ENCODE measurements around the gene BTBD9. TPM values are rescaled to one million over a fixed set of nuclear protein-coding genes. Genes with fewer than 3 reads are reported as not detected.

The BTBD9 gene
- total and polyA plus RNA-seq, 2 experiments from 2014 or later = 10.0 to 13.7 TPM

DNA sequence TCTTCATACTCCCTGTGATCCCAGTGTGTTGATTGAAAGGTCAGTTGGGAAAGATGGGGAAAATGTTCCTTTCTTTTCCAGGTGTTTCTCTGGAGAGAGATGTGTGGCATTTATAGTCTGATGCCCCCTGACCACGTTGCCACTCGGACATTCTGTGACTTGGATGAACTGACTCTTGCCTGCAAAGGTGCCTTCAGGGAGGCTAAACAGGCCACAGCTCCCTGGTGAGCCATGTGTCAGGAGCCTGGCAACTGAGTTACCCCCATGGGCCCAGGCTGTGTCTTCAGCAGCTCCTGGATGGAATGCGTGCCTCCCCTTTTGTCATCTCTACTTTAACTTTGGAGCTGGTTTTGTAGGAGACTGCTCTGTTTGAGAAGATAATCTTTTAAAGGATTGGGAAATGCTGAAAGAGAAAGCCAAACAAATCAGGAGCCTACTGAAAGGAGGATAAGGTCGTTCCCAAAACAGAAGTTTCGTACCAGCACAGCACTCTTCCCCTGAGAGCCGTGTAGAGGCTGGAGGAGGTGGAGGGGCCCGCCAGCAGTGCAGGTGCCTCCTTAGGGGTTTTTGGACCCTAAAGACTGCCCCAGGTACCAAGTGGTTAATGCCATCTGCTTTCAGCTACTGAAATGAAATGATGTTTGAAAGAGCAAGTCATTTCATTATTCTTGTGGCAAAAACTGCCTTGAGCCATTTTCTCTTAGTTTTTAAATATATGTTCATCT is 497.4 kb downstream of the BTBD9 start:
- H3F3A ChIP-seq (ENCODE audit: insufficient read depth) = 0 out of 2 replicates have a peak, but pooled peaks cover 4% of the 10 kb centered on the region
- in situ Hi-C loops (cut with MboI) = no loop called here
- H3K36me3 ChIP-seq (ENCODE audit: low read depth) = 0 out of 2 replicates have a peak, but pooled peaks cover 7% of the 10 kb centered on the region
- no peak for TF ChIP-seq EZH2 (IDR thresholded peaks at IDR 0.05; ENCODE audit: insufficient read depth, poor library complexity, severe bottlenecking)
- no peak for TF ChIP-seq EZH2phosphoT487 (IDR thresholded peaks at IDR 0.05; ENCODE audit: insufficient read depth, low read depth)
- H3K27ac ChIP-seq = no peak overlapping the region
- peaks cover 30% of the 10 kb centered on the region; the same call in 1 of the 2 replicates for H4K20me1 ChIP-seq (ENCODE audit: insufficient read depth)
- no peak overlapping the region for H3K9ac ChIP-seq
- no peak overlapping the region for H2AFZ ChIP-seq
- DNase-seq = no peak
- no peaks in the 10 kb centered on the region for H3K27me3 ChIP-seq (replicated peaks; ENCODE audit: insufficient read depth)
- H3K79me2 ChIP-seq (ENCODE audit: insufficient read depth) = peaks cover 74% of the 10 kb centered on the region
- no peaks in the 10 kb centered on the region for H3K9me2 ChIP-seq (ENCODE audit: insufficient read depth)
- no peaks in the 10 kb centered on the region for H3K9me3 ChIP-seq (ENCODE audit: low read depth)
- H3K4me3 ChIP-seq = no peak overlapping the region
- peaks cover 9% of the 10 kb centered on the region; the same call in 1 of the 2 replicates for H3K4me1 ChIP-seq (ENCODE audit: insufficient read depth)
- 87 to 91% methylated on average over 7 of the region's 7 CpGs for WGBS, 2 experiments (ENCODE audit: low coverage in 1 of 2, low lambda C conversion rate in 2 of 2, missing lambda C conversion rate in 2 of 2)
- no peak overlapping the region for H3K4me2 ChIP-seq (ENCODE audit: unreplicated experiment)

DNA sequence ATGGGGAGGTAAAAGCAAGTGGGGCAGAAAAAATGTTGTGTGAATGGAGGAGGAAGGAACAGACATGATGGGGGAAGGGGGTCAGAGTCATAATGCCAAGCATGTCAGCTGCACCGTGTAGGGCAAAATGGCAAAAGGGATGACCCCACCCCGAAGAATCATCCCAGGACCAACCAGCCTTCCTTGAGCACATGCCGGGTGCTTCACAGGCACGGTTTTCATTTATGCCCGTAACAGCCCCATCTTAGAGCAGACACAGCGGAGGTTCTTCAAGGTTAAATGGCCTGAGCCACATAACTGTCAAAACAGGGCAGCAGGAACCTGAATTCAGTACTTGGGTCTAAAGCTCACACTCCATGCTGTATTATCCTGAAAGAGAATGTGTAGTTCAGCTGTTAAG is 498.0 kb downstream of the BTBD9 start:
- H3K4me3 ChIP-seq = no peak overlapping the region
- H3K79me2 ChIP-seq (ENCODE audit: insufficient read depth) = peaks cover 74% of the 10 kb centered on the region
- no peaks in the 10 kb centered on the region for H3K9me2 ChIP-seq (ENCODE audit: insufficient read depth)
- H3K9me3 ChIP-seq (ENCODE audit: low read depth) = no peaks in the 10 kb centered on the region
- no peak overlapping the region for H2AFZ ChIP-seq
- TF ChIP-seq EZH2 (IDR thresholded peaks at IDR 0.05; ENCODE audit: insufficient read depth, poor library complexity, severe bottlenecking) = no peak
- no peak for TF ChIP-seq EZH2phosphoT487 (IDR thresholded peaks at IDR 0.05; ENCODE audit: insufficient read depth, low read depth)
- in situ Hi-C loops (cut with MboI) = no loop called here
- H3F3A ChIP-seq (ENCODE audit: insufficient read depth) = 0 out of 2 replicates have a peak, but pooled peaks cover 4% of the 10 kb centered on the region
- no peak overlapping the region for H3K4me2 ChIP-seq (ENCODE audit: unreplicated experiment)
- peaks cover 9% of the 10 kb centered on the region; the same call in 1 of the 2 replicates for H3K4me1 ChIP-seq (ENCODE audit: insufficient read depth)
- H3K36me3 ChIP-seq (ENCODE audit: low read depth) = 0 out of 2 replicates have a peak, but pooled peaks cover 7% of the 10 kb centered on the region
- H3K27me3 ChIP-seq (replicated peaks; ENCODE audit: insufficient read depth) = no peaks in the 10 kb centered on the region
- 89 to 92% methylated on average over 6 of the region's 6 CpGs for WGBS, 2 experiments (ENCODE audit: low coverage in 1 of 2, low lambda C conversion rate in 2 of 2, missing lambda C conversion rate in 2 of 2)
- peaks cover 24% of the 10 kb centered on the region; the same call in 1 of the 2 replicates for H4K20me1 ChIP-seq (ENCODE audit: insufficient read depth)
- DNase-seq = no peak
- H3K9ac ChIP-seq = no peak overlapping the region
- H3K27ac ChIP-seq = no peak overlapping the region

DNA sequence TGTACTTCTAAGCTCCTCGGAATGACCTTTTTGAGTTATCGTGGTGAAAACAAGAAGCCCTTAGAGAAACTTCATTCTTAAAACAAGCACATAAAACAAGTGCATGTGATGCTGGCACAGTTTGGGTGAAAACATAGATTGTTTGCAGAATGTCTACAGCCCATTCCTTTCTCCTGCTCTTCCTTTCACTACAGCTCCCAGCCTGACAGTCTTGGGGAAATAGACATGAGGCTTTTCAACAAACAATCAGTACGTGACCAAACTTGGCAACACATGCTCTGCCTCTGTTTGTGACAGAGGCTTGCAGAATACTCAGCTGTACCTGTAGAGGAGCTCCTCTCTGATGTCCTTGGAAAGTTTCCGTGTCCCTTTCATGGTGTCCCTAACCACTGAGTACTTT is 498.6 kb downstream of the BTBD9 start:
- peaks cover 23% of the 10 kb centered on the region; the same call in 1 of the 2 replicates for H4K20me1 ChIP-seq (ENCODE audit: insufficient read depth)
- H3F3A ChIP-seq (ENCODE audit: insufficient read depth) = 0 out of 2 replicates have a peak, but pooled peaks cover 4% of the 10 kb centered on the region
- H3K9me2 ChIP-seq (ENCODE audit: insufficient read depth) = no peaks in the 10 kb centered on the region
- in situ Hi-C loops (cut with MboI) = no loop called here
- H3K9ac ChIP-seq = no peak overlapping the region
- H3K4me2 ChIP-seq (ENCODE audit: unreplicated experiment) = no peak overlapping the region
- no peaks in the 10 kb centered on the region for H3K27me3 ChIP-seq (replicated peaks; ENCODE audit: insufficient read depth)
- no peak overlapping the region for H2AFZ ChIP-seq
- 88 to 91% methylated on average over 4 of the region's 4 CpGs for WGBS, 2 experiments (ENCODE audit: low coverage in 1 of 2, low lambda C conversion rate in 2 of 2, missing lambda C conversion rate in 2 of 2)
- H3K4me1 ChIP-seq (ENCODE audit: insufficient read depth) = peaks cover 5% of the 10 kb centered on the region; the same call in 1 of the 2 replicates
- 0 out of 2 replicates have a peak, but pooled peaks cover 7% of the 10 kb centered on the region for H3K36me3 ChIP-seq (ENCODE audit: low read depth)
- H3K27ac ChIP-seq = no peak overlapping the region
- DNase-seq = no peak
- H3K4me3 ChIP-seq = no peak overlapping the region
- no peaks in the 10 kb centered on the region for H3K9me3 ChIP-seq (ENCODE audit: low read depth)
- no peak for TF ChIP-seq EZH2 (IDR thresholded peaks at IDR 0.05; ENCODE audit: insufficient read depth, poor library complexity, severe bottlenecking)
- no peak for TF ChIP-seq EZH2phosphoT487 (IDR thresholded peaks at IDR 0.05; ENCODE audit: insufficient read depth, low read depth)
- H3K79me2 ChIP-seq (ENCODE audit: insufficient read depth) = peaks cover 74% of the 10 kb centered on the region

DNA sequence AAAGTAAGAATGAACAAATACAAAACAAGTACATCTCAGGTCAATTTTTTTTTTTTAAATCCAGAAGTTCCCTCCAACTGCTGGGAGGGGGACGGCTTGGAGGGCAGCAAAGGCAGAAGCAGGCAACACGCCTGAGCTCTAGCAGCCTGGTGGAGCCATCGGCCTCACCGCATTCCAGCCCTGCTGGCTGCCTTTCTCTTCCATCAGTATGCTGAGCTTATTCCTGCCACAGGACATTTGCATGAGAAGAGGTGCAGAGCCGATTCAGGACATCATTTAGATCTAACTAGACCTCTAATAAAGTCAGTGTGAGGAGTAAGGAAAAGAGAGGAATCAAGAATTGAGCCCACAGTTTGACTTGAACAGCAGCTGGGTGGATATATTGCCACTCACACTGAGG is 501.4 kb downstream of the BTBD9 start:
- DNase-seq = no peak
- Histone ChIP-seq H3F3A (ENCODE audit: insufficient read depth) (0 out of 2 replicates have a peak, but pooled peaks cover 4% of the 10 kb centered on the region), H3K9ac (no peak overlapping the region), H3K9me3 (ENCODE audit: low read depth) (no peaks in the 10 kb centered on the region), H3K4me2 (ENCODE audit: unreplicated experiment) (no peak overlapping the region), H3K27me3 (replicated peaks; ENCODE audit: insufficient read depth) (no peaks in the 10 kb centered on the region), H3K36me3 (ENCODE audit: low read depth) (0 out of 2 replicates have a peak, but pooled peaks cover 7% of the 10 kb centered on the region), H4K20me1 (ENCODE audit: insufficient read depth) (peaks cover 14% of the 10 kb centered on the region; the same call in 1 of the 2 replicates), H3K4me3 (no peak overlapping the region), H3K9me2 (ENCODE audit: insufficient read depth) (no peaks in the 10 kb centered on the region), H3K27ac (no peak overlapping the region), H3K4me1 (ENCODE audit: insufficient read depth) (no peaks in the 10 kb centered on the region), H2AFZ (no peak overlapping the region), H3K79me2 (ENCODE audit: insufficient read depth) (peaks cover 80% of the 10 kb centered on the region)
- TF ChIP-seq EZH2phosphoT487 (IDR thresholded peaks at IDR 0.05; ENCODE audit: insufficient read depth, low read depth) = no peak
- no peak for TF ChIP-seq EZH2 (IDR thresholded peaks at IDR 0.05; ENCODE audit: insufficient read depth, poor library complexity, severe bottlenecking)
- WGBS, 2 experiments (ENCODE audit: low coverage in 1 of 2, low lambda C conversion rate in 2 of 2, missing lambda C conversion rate in 2 of 2) = 95 to 99% methylated on average over 5 of the region's 5 CpGs
- in situ Hi-C loops (cut with MboI) = no loop called here

Data from GM23248 (cell line).